Gastrocnemius medialis (tissue), 4 donors: Measurements from ENCODE around the gene CASP4. TPM values are rescaled to one million over a fixed set of nuclear protein-coding genes. Genes with fewer than 3 reads are reported as not detected.

Experiments
- ATAC-seq, 2 donors: fragments of 150-250 bp; one replicate each; pipeline ENCODE4 v1.9.1; 2016
- DNase-seq, 2 donors: peaks; one replicate each; pipeline ENCODE4 v3.0.0-alpha.2; 2019
- H3K27ac ChIP-seq, 4 donors: fragments of 200-600 bp; sonication (generic); 1 replicate in 1 of 4; 2 replicates in 3 of 4; pipeline ENCODE4 v1.5.1; 2016 to 2018; ENCODE audit warnings: mild to moderate bottlenecking in 2 of 4, moderate library complexity in 1 of 4
- H3K27me3 ChIP-seq, 3 donors: fragments of 200-600 bp; sonication (generic) in 2 of 3; 1 replicate in 1 of 3; 2 replicates in 2 of 3; pipeline versions ENCODE4 v1.5.1 to v1.6.0; 2016 to 2019; ENCODE audit warnings: mild to moderate bottlenecking in 1 of 3, moderate library complexity in 1 of 3
- H3K36me3 ChIP-seq, 2 donors: fragments of 200-600 bp; sonication (generic) in 1 of 2; one replicate each; pipeline ENCODE4 v1.5.1; 2017 to 2018
- H3K4me1 ChIP-seq, 2 donors: fragments of 200-600 bp; sonication (generic) in 1 of 2; one replicate each; pipeline ENCODE4 v1.5.1; 2016 to 2017; ENCODE audit warnings: mild to moderate bottlenecking in 2 of 2
- H3K4me3 ChIP-seq, 4 donors: fragments of 200-600 bp; sonication (generic) in 3 of 4; 1 replicate in 1 of 4; 2 replicates in 3 of 4; pipeline ENCODE4 v1.5.1; 2016 to 2019; ENCODE audit warnings: mild to moderate bottlenecking in 2 of 4
- H3K9me3 ChIP-seq, 3 donors: fragments of 200-600 bp; sonication (generic) in 2 of 3; 1 replicate in 1 of 3; 2 replicates in 2 of 3; pipeline ENCODE4 v1.5.1; 2016 to 2019
- CTCF ChIP-seq, 5 experiments: fragments of 450-650 bp in 3 of 5; fragments of 200-600 bp in 2 of 5; sonication (generic) in 2 of 5; IDR thresholded peaks in 4 of 5; conservative IDR thresholded peaks in 1 of 5; 1 replicate in 4 of 5; 2 replicates in 1 of 5; pipeline ENCODE4 v1.5.1; 2016 to 2019; ENCODE audit warnings: antibody characterized with exemption in 5 of 5, mild to moderate bottlenecking in 3 of 5, moderate library complexity in 3 of 5
- POLR2A ChIP-seq, 2 donors: fragments of 450-650 bp; IDR thresholded peaks; one replicate each; pipeline ENCODE4 v1.6.1; 2017; ENCODE audit warnings: antibody characterized with exemption in 2 of 2, mild to moderate bottlenecking in 2 of 2, moderate library complexity in 2 of 2
- in situ Hi-C, 4 donors: fragments of 200-750 bp; cut with MboI; loops; one replicate each; pipeline versions ENCODE4 v1.15.0 to v1.8.0; 2017; ENCODE audit warnings: low sequenced_read_pairs in 4 of 4
- intact Hi-C: fragments of 100-400 bp; cut with DNase I; formaldehyde crosslinking; loops from one replicate; pipeline ENCODE4 v1.15.1; 2023; ENCODE audit warnings: low total_unique reads
- total RNA-seq, 4 donors: library from RNA; depleted of rRNA; stranded (reverse); fragments of >200 nt; gene quantifications; one replicate each; pipeline versions ENCODE4 v1.1.0 to v1.2.3, GENCODE V29; 2016

CASP4 gene
- 10 to 100 TPM; 12.0 to 17.2 (median 14.4) TPM for total RNA-seq

DNA sequence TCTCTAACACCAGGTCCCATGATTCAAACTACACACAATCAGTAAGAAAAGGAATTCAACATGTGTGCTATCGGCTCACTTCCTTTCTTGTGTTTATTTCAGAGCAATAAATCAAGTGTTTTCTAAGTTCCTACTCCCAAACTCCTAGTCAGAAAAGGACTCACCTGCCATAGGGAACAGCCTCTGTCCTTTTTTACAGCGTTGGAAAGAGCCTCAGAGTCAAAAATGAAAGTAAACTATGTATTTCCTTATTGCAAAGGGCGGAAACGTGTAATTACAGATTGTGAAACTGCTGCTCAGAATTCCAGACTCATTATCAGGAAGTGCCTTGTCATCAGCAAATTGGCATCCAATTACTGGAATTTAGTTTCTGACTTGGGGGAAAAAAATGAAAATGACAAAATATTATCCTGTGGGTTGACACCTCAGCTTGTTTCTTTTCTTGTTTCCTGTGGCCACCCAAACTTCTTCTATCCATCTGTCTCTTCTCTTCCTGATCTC, at the start of gene CASP4:
TSS of gene CASP4 (minus strand) at position 220 of the 501 bp plus-strand sequence. CDS start at position 171, 49 bp downstream.
- peak within 1 kb of the TSS; percentile 51 to 61 (median 58) for H3K4me3 ChIP-seq
- TF ChIP-seq POLR2A (IDR thresholded peaks at IDR 0.05), result peak; percentile 50 to 61
- no peak for TF ChIP-seq CTCF (IDR thresholded peaks at IDR 0.05 in 4 of 5, conservative IDR thresholded peaks at IDR 0.05 in 1 of 5)
- ATAC-seq (peak; percentile 80 to 88), DNase-seq (no peak)
- intact Hi-C loops, result loop anchor here (5.0 kb wide), 1 partner anchor 51 kb away; no protein-coding TSS in a partner anchor
- no peaks in the 10 kb centered on the region for H3K27me3 ChIP-seq
- H3K27ac ChIP-seq, result peak within 1 kb of the TSS; percentile 62 to 80 (median 70)
- peaks cover 12% of the 10 kb centered on the region in 2 donors for H3K4me1 ChIP-seq
- in situ Hi-C loops, result no loop called here
- H3K36me3 ChIP-seq, result no peaks in the 10 kb centered on the region
- no peaks in the 10 kb centered on the region for H3K9me3 ChIP-seq

GRCh38 chr11:105007463-105007862, 39.1 kb upstream of the CASP4 start:
- H3K27me3 ChIP-seq, result no peaks in the 10 kb centered on the region
- H3K4me3 ChIP-seq, result no peak overlapping the region
- TF ChIP-seq POLR2A (IDR thresholded peaks at IDR 0.05), result no peak
- no peak for TF ChIP-seq CTCF (IDR thresholded peaks at IDR 0.05 in 4 of 5, conservative IDR thresholded peaks at IDR 0.05 in 1 of 5)

DNA sequence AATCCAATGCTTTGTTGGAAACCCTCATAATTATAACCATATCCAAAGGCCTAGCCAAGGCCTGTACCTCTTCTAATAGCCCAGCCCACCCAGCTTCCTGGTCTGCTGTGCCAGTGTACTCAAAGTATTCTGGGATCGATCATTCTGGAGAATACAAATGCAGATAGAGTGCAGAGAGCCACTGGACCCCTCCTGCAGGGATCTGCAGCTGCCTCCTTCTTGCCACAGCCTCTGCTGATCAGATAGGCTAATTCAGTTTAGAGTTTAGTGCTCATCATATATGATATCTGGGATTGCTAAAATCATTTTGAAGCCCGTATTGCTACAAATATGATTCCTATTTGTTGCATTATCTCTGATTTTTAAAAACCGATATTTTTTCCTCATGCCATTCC, 37.1 kb upstream of the CASP4 start:
- no peaks in the 10 kb centered on the region for H3K4me1 ChIP-seq
- in situ Hi-C loops (no loop called here), intact Hi-C loops (no loop called here)
- H3K27ac ChIP-seq, result no peak overlapping the region
- no peaks in the 10 kb centered on the region for H3K27me3 ChIP-seq
- DNase-seq (no peak), ATAC-seq (no peak)
- no peaks in the 10 kb centered on the region for H3K36me3 ChIP-seq
- no peak for TF ChIP-seq POLR2A (IDR thresholded peaks at IDR 0.05)
- TF ChIP-seq CTCF (IDR thresholded peaks at IDR 0.05 in 4 of 5, conservative IDR thresholded peaks at IDR 0.05 in 1 of 5), result no peak
- no peaks in the 10 kb centered on the region for H3K9me3 ChIP-seq
- H3K4me3 ChIP-seq, result no peak overlapping the region

More at GRCh38 chr11:105007463-105007862, 39.1 kb upstream of the CASP4 start:
- ATAC-seq (no peak), DNase-seq (no peak)
- in situ Hi-C loops, result no loop called here
- Histone ChIP-seq H3K9me3 (no peaks in the 10 kb centered on the region), H3K27ac (no peak overlapping the region), H3K4me1 (no peaks in the 10 kb centered on the region), H3K36me3 (no peaks in the 10 kb centered on the region)
- intact Hi-C loops, result no loop called here

DNA sequence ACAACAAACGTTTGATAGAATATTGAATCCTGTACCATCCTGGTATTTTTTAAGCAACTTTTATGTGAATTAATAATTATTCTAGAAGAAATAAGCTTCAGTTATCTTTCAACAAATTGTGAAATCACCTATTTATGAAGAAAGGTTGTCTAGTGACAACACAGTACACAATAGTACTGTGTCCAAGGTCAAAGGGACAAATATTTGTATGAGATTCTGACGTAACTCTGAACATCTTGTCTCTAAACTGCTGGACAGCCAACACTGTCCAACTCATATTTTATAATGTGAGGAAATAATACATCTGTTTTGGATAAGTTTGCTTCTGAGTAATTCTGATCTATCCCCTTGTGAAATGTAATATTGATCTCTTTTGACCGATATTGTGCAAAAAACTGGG, 35.6 kb upstream of the CASP4 start:
- no peaks in the 10 kb centered on the region for H3K27me3 ChIP-seq
- DNase-seq, result no peak
- no peak overlapping the region for H3K27ac ChIP-seq
- ATAC-seq, result peak in 1 of 2 donors; percentile 47
- in situ Hi-C loops, result no loop called here
- intact Hi-C loops, result no loop called here
- no peak overlapping the region for H3K4me3 ChIP-seq
- no peaks in the 10 kb centered on the region for H3K4me1 ChIP-seq
- TF ChIP-seq CTCF (IDR thresholded peaks at IDR 0.05 in 4 of 5, conservative IDR thresholded peaks at IDR 0.05 in 1 of 5) (no peak), POLR2A (IDR thresholded peaks at IDR 0.05) (no peak)
- no peaks in the 10 kb centered on the region for H3K9me3 ChIP-seq
- no peaks in the 10 kb centered on the region for H3K36me3 ChIP-seq

GRCh38 chr11:105003151-105003550, 34.8 kb upstream of the CASP4 start:
- no peaks in the 10 kb centered on the region for H3K36me3 ChIP-seq
- no peak for TF ChIP-seq POLR2A (IDR thresholded peaks at IDR 0.05)
- no peak for TF ChIP-seq CTCF (IDR thresholded peaks at IDR 0.05 in 4 of 5, conservative IDR thresholded peaks at IDR 0.05 in 1 of 5)
- intact Hi-C loops (no loop called here), in situ Hi-C loops (no loop called here)
- ATAC-seq (no peak), DNase-seq (no peak)
- no peak overlapping the region for H3K27ac ChIP-seq
- H3K4me3 ChIP-seq, result no peak overlapping the region
- no peaks in the 10 kb centered on the region for H3K4me1 ChIP-seq
- no peaks in the 10 kb centered on the region for H3K9me3 ChIP-seq
- H3K27me3 ChIP-seq, result no peaks in the 10 kb centered on the region
